ENCODE results near the gene RAPGEF4.

The RAPGEF4 gene

GRCh38 chr2:172769879-172770278 lies 34.2 kb downstream of the RAPGEF4 start:
- no peak overlapping the region for H3K9ac ChIP-seq (ENCODE audit: low read depth in 1 of 2, low read length in 2 of 2)
- no peaks in the 10 kb centered on the region for H3K36me3 ChIP-seq (ENCODE audit: control insufficient read depth in 2 of 2, insufficient read depth in 2 of 2, low read length in 2 of 2)
- no peaks in the 10 kb centered on the region for H3K4me1 ChIP-seq (ENCODE audit: control insufficient read depth in 2 of 2, insufficient read depth in 2 of 2, low read length in 2 of 2)
- no peaks in the 10 kb centered on the region for H3K9me3 ChIP-seq (ENCODE audit: control insufficient read depth in 2 of 2, low read length in 2 of 2)
- peaks cover under 1 to 2% of the 10 kb centered on the region in 2 donors for H3K27me3 ChIP-seq (ENCODE audit: control insufficient read depth in 2 of 2, insufficient read depth in 2 of 2, low read length in 2 of 2)
- no peak overlapping the region for H3K4me3 ChIP-seq (ENCODE audit: low read length in 2 of 2)
- no peak overlapping the region for H3K27ac ChIP-seq (ENCODE audit: low read depth in 2 of 2, low read length in 2 of 2)

- H3K27me3 ChIP-seq (ENCODE audit: control insufficient read depth in 2 of 2, insufficient read depth in 2 of 2, low read length in 2 of 2), result peaks cover 2 to 3% of the 10 kb centered on the region in 2 donors
- H3K36me3 ChIP-seq (ENCODE audit: control insufficient read depth in 2 of 2, insufficient read depth in 2 of 2, low read length in 2 of 2), result no peaks in the 10 kb centered on the region
- H3K9ac ChIP-seq (ENCODE audit: low read depth in 1 of 2, low read length in 2 of 2), result no peak overlapping the region
- no peak overlapping the region for H3K4me3 ChIP-seq (ENCODE audit: low read length in 2 of 2)
- no peaks in the 10 kb centered on the region for H3K4me1 ChIP-seq (ENCODE audit: control insufficient read depth in 2 of 2, insufficient read depth in 2 of 2, low read length in 2 of 2)
- H3K27ac ChIP-seq (ENCODE audit: low read depth in 2 of 2, low read length in 2 of 2), result no peak overlapping the region
- H3K9me3 ChIP-seq (ENCODE audit: control insufficient read depth in 2 of 2, low read length in 2 of 2), result no peaks in the 10 kb centered on the region
These were observed 35.2 kb downstream of the RAPGEF4 start for GRCh38 chr2:172770887-172771286.

GRCh38 chr2:172772633-172773032 lies 37.0 kb downstream of the RAPGEF4 start:
- Histone ChIP-seq H3K4me1 (ENCODE audit: control insufficient read depth in 2 of 2, insufficient read depth in 2 of 2, low read length in 2 of 2) (no peaks in the 10 kb centered on the region), H3K27me3 (ENCODE audit: control insufficient read depth in 2 of 2, insufficient read depth in 2 of 2, low read length in 2 of 2) (peaks cover 2 to 3% of the 10 kb centered on the region in 2 donors), H3K9me3 (ENCODE audit: control insufficient read depth in 2 of 2, low read length in 2 of 2) (no peaks in the 10 kb centered on the region), H3K36me3 (ENCODE audit: control insufficient read depth in 2 of 2, insufficient read depth in 2 of 2, low read length in 2 of 2) (no peaks in the 10 kb centered on the region), H3K27ac (ENCODE audit: low read depth in 2 of 2, low read length in 2 of 2) (no peak overlapping the region), H3K4me3 (ENCODE audit: low read length in 2 of 2) (no peak overlapping the region), H3K9ac (ENCODE audit: low read depth in 1 of 2, low read length in 2 of 2) (no peak overlapping the region)

GRCh38 chr2:172774302-172774701 lies 38.7 kb downstream of the RAPGEF4 start:
- Histone ChIP-seq H3K27ac (ENCODE audit: low read depth in 2 of 2, low read length in 2 of 2) (no peak overlapping the region), H3K9me3 (ENCODE audit: control insufficient read depth in 2 of 2, low read length in 2 of 2) (no peaks in the 10 kb centered on the region), H3K4me1 (ENCODE audit: control insufficient read depth in 2 of 2, insufficient read depth in 2 of 2, low read length in 2 of 2) (no peaks in the 10 kb centered on the region), H3K27me3 (ENCODE audit: control insufficient read depth in 2 of 2, insufficient read depth in 2 of 2, low read length in 2 of 2) (peaks cover 2 to 3% of the 10 kb centered on the region in 2 donors), H3K4me3 (ENCODE audit: low read length in 2 of 2) (no peak overlapping the region), H3K9ac (ENCODE audit: low read depth in 1 of 2, low read length in 2 of 2) (no peak overlapping the region), H3K36me3 (ENCODE audit: control insufficient read depth in 2 of 2, insufficient read depth in 2 of 2, low read length in 2 of 2) (no peaks in the 10 kb centered on the region)

- H3K4me3 ChIP-seq (ENCODE audit: low read length in 2 of 2), result no peak overlapping the region
- H3K9me3 ChIP-seq (ENCODE audit: control insufficient read depth in 2 of 2, low read length in 2 of 2), result no peaks in the 10 kb centered on the region
- no peaks in the 10 kb centered on the region for H3K4me1 ChIP-seq (ENCODE audit: control insufficient read depth in 2 of 2, insufficient read depth in 2 of 2, low read length in 2 of 2)
- H3K9ac ChIP-seq (ENCODE audit: low read depth in 1 of 2, low read length in 2 of 2), result no peak overlapping the region
- H3K36me3 ChIP-seq (ENCODE audit: control insufficient read depth in 2 of 2, insufficient read depth in 2 of 2, low read length in 2 of 2), result no peaks in the 10 kb centered on the region
- peaks cover 2 to 3% of the 10 kb centered on the region in 2 donors for H3K27me3 ChIP-seq (ENCODE audit: control insufficient read depth in 2 of 2, insufficient read depth in 2 of 2, low read length in 2 of 2)
- no peak overlapping the region for H3K27ac ChIP-seq (ENCODE audit: low read depth in 2 of 2, low read length in 2 of 2)
These were observed 39.7 kb downstream of the RAPGEF4 start for GRCh38 chr2:172775319-172775718.

GRCh38 chr2:172777431-172777830 lies 41.8 kb downstream of the RAPGEF4 start:
- Histone ChIP-seq H3K36me3 (ENCODE audit: control insufficient read depth in 2 of 2, insufficient read depth in 2 of 2, low read length in 2 of 2) (no peaks in the 10 kb centered on the region), H3K4me3 (ENCODE audit: low read length in 2 of 2) (no peak overlapping the region), H3K9me3 (ENCODE audit: control insufficient read depth in 2 of 2, low read length in 2 of 2) (no peaks in the 10 kb centered on the region), H3K9ac (ENCODE audit: low read depth in 1 of 2, low read length in 2 of 2) (no peak overlapping the region), H3K4me1 (ENCODE audit: control insufficient read depth in 2 of 2, insufficient read depth in 2 of 2, low read length in 2 of 2) (no peaks in the 10 kb centered on the region), H3K27me3 (ENCODE audit: control insufficient read depth in 2 of 2, insufficient read depth in 2 of 2, low read length in 2 of 2) (peaks cover 2 to 3% of the 10 kb centered on the region in 2 donors), H3K27ac (ENCODE audit: low read depth in 2 of 2, low read length in 2 of 2) (no peak overlapping the region)

GRCh38 chr2:172782506-172783164 lies 47.0 kb downstream of the RAPGEF4 start:
- Histone ChIP-seq H3K4me1 (ENCODE audit: control insufficient read depth in 2 of 2, insufficient read depth in 2 of 2, low read length in 2 of 2) (no peaks in the 10 kb centered on the region), H3K4me3 (ENCODE audit: low read length in 2 of 2) (no peak overlapping the region), H3K36me3 (ENCODE audit: control insufficient read depth in 2 of 2, insufficient read depth in 2 of 2, low read length in 2 of 2) (no peaks in the 10 kb centered on the region), H3K27me3 (ENCODE audit: control insufficient read depth in 2 of 2, insufficient read depth in 2 of 2, low read length in 2 of 2) (no peaks in the 10 kb centered on the region), H3K9me3 (ENCODE audit: control insufficient read depth in 2 of 2, low read length in 2 of 2) (no peaks in the 10 kb centered on the region), H3K27ac (ENCODE audit: low read depth in 2 of 2, low read length in 2 of 2) (no peak overlapping the region), H3K9ac (ENCODE audit: low read depth in 1 of 2, low read length in 2 of 2) (no peak overlapping the region)

GRCh38 chr2:172783165-172783898 lies 47.7 kb downstream of the RAPGEF4 start:
- Histone ChIP-seq H3K4me3 (ENCODE audit: low read length in 2 of 2) (no peak overlapping the region), H3K4me1 (ENCODE audit: control insufficient read depth in 2 of 2, insufficient read depth in 2 of 2, low read length in 2 of 2) (no peaks in the 10 kb centered on the region), H3K9ac (ENCODE audit: low read depth in 1 of 2, low read length in 2 of 2) (no peak overlapping the region), H3K27ac (ENCODE audit: low read depth in 2 of 2, low read length in 2 of 2) (no peak overlapping the region), H3K9me3 (ENCODE audit: control insufficient read depth in 2 of 2, low read length in 2 of 2) (no peaks in the 10 kb centered on the region), H3K27me3 (ENCODE audit: control insufficient read depth in 2 of 2, insufficient read depth in 2 of 2, low read length in 2 of 2) (no peaks in the 10 kb centered on the region), H3K36me3 (ENCODE audit: control insufficient read depth in 2 of 2, insufficient read depth in 2 of 2, low read length in 2 of 2) (no peaks in the 10 kb centered on the region)

GRCh38 chr2:172788871-172789270 lies 53.2 kb downstream of the RAPGEF4 start:
- Histone ChIP-seq H3K4me1 (ENCODE audit: control insufficient read depth in 2 of 2, insufficient read depth in 2 of 2, low read length in 2 of 2) (no peaks in the 10 kb centered on the region), H3K27me3 (ENCODE audit: control insufficient read depth in 2 of 2, insufficient read depth in 2 of 2, low read length in 2 of 2) (no peaks in the 10 kb centered on the region), H3K36me3 (ENCODE audit: control insufficient read depth in 2 of 2, insufficient read depth in 2 of 2, low read length in 2 of 2) (no peaks in the 10 kb centered on the region), H3K27ac (ENCODE audit: low read depth in 2 of 2, low read length in 2 of 2) (no peak overlapping the region), H3K9ac (ENCODE audit: low read depth in 1 of 2, low read length in 2 of 2) (no peak overlapping the region), H3K9me3 (ENCODE audit: control insufficient read depth in 2 of 2, low read length in 2 of 2) (no peaks in the 10 kb centered on the region), H3K4me3 (ENCODE audit: low read length in 2 of 2) (no peak overlapping the region)

- no peaks in the 10 kb centered on the region for H3K4me1 ChIP-seq (ENCODE audit: control insufficient read depth in 2 of 2, insufficient read depth in 2 of 2, low read length in 2 of 2)
- H3K9me3 ChIP-seq (ENCODE audit: control insufficient read depth in 2 of 2, low read length in 2 of 2), result no peaks in the 10 kb centered on the region
- no peaks in the 10 kb centered on the region for H3K27me3 ChIP-seq (ENCODE audit: control insufficient read depth in 2 of 2, insufficient read depth in 2 of 2, low read length in 2 of 2)
- no peak overlapping the region for H3K9ac ChIP-seq (ENCODE audit: low read depth in 1 of 2, low read length in 2 of 2)
- H3K36me3 ChIP-seq (ENCODE audit: control insufficient read depth in 2 of 2, insufficient read depth in 2 of 2, low read length in 2 of 2), result no peaks in the 10 kb centered on the region
- no peak overlapping the region for H3K4me3 ChIP-seq (ENCODE audit: low read length in 2 of 2)
- H3K27ac ChIP-seq (ENCODE audit: low read depth in 2 of 2, low read length in 2 of 2), result no peak overlapping the region
These were observed 54.8 kb downstream of the RAPGEF4 start for GRCh38 chr2:172790404-172790803.
